K562 (cell line): ENCODE results near the gene KAT7. TPM values are rescaled to one million over a fixed set of nuclear protein-coding genes. Genes with fewer than 3 reads are reported as not detected.

Experiments
- ATAC-seq: fragments of 200-7000 bp; cut with Tn5 transposase; 3 replicates; pipeline ENCODE4 v1.9.1; 2020; ENCODE audit warnings: moderate library complexity
- BruUV-seq: library from RNA; stranded (reverse); fragments of 400-500 nt; replicated peaks from 2 replicates; lab custom pipeline; 2021; lab: Mats Ljungman, UMichigan
- CTCF ChIA-PET: fragments of 300-600 bp; formaldehyde crosslinking; extraction: SDS; loops from one replicate; lab custom pipeline; 2021; ENCODE audit warnings: low intra/inter-chr PET ratio; lab: Yijun Ruan, JAX
- POLR2A ChIA-PET: fragments of 300-600, 350-650 bp; sonication (Branson Sonifier 250); formaldehyde crosslinking; extraction: SDS; loops from one replicate; lab custom pipeline; 2021; ENCODE audit warnings: antibody characterized with exemption, inconsistent platforms; lab: Yijun Ruan, JAX
- DNase-seq, 4 experiments: peaks; one replicate each; pipeline versions ENCODE4 v3.0.0 to v3.0.0-alpha.2; 2011 to 2018; ENCODE audit warnings: low spot score in 3 of 4, mixed read lengths in 3 of 4; ENCODE audit errors: extremely low read depth in 1 of 4
- FAIRE-seq: peaks from 2 replicates; lab custom pipeline; 2011; peaks lifted over from hg19 to GRCh38; lab: Jason Lieb, UNC
- H2AFZ ChIP-seq: 2 replicates; pipeline ENCODE4 v1.6.0; 2011; ENCODE audit warnings: low read depth, low read length, control low read depth, inconsistent platforms
- H3K27ac ChIP-seq: fragments of 200-600 bp; 3 replicates; pipeline ENCODE4 v1.8.0; 2011; ENCODE audit warnings: low read depth, mild to moderate bottlenecking, control low read depth, inconsistent platforms, low read length, moderate library complexity, mixed read lengths; ENCODE audit errors: extremely low read depth
- H3K27me3 ChIP-seq, 2 experiments: fragments of 300-600 bp in 1 of 2; 2 replicates in 1 of 2; 3 replicates in 1 of 2; pipeline versions ENCODE4 v1.6.0 to v1.8.0; 2011; ENCODE audit warnings: inconsistent platforms in 2 of 2, low read length in 2 of 2, mild to moderate bottlenecking in 1 of 2, mixed read lengths in 1 of 2, moderate library complexity in 1 of 2; ENCODE audit not compliant: control insufficient read depth in 2 of 2, insufficient read depth in 2 of 2
- H3K36me3 ChIP-seq: fragments of 300-600 bp; 3 replicates; pipeline ENCODE4 v1.8.0; 2011; ENCODE audit warnings: mild to moderate bottlenecking, low read length, inconsistent platforms; ENCODE audit not compliant: control insufficient read depth, insufficient read depth
- H3K4me1 ChIP-seq, 2 experiments: fragments of 200-600 bp in 1 of 2; replicated peaks in 1 of 2; 2 replicates in 1 of 2; 3 replicates in 1 of 2; pipeline versions ENCODE4 v1.5.1 to v1.8.0; 2011; ENCODE audit warnings: inconsistent platforms in 2 of 2, low read length in 2 of 2, mild to moderate bottlenecking in 1 of 2, mixed read lengths in 1 of 2, moderate library complexity in 1 of 2; ENCODE audit not compliant: control insufficient read depth in 2 of 2, insufficient read depth in 2 of 2
- H3K4me2 ChIP-seq: 2 replicates; pipeline ENCODE4 v1.6.1; 2011; ENCODE audit warnings: low read length, control low read depth, inconsistent platforms, mixed read lengths; ENCODE audit not compliant: insufficient read depth
- H3K4me3 ChIP-seq: fragments of 200-600 bp; sonication (generic), shearing (Covaris generic); 2 replicates; pipeline ENCODE4 v1.5.1; 2016; ENCODE audit warnings: control low read depth, inconsistent platforms
- H3K79me2 ChIP-seq: fragments of 200-600 bp; 3 replicates; pipeline ENCODE4 v1.8.0; 2011; ENCODE audit warnings: low read length, inconsistent platforms; ENCODE audit not compliant: control insufficient read depth, insufficient read depth
- H3K9ac ChIP-seq, 2 experiments: 2 replicates each; pipeline versions ENCODE4 v1.6.0 to v1.6.1; 2011; ENCODE audit warnings: low read depth in 2 of 2, low read length in 2 of 2, control low read depth in 1 of 2, inconsistent platforms in 1 of 2, mild to moderate bottlenecking in 1 of 2, mixed read lengths in 1 of 2; ENCODE audit not compliant: insufficient read depth in 1 of 2
- H3K9me1 ChIP-seq: one replicate; pipeline ENCODE4 v1.6.0; 2011; ENCODE audit warnings: inconsistent platforms, mild to moderate bottlenecking, low read length, moderate library complexity; ENCODE audit not compliant: control insufficient read depth, insufficient read depth
- H3K9me3 ChIP-seq: replicated peaks from 2 replicates; pipeline ENCODE4 v1.5.1; 2011; ENCODE audit warnings: low read depth, low read length, inconsistent platforms; ENCODE audit not compliant: control insufficient read depth, insufficient read depth
- H4K20me1 ChIP-seq: replicated peaks from 2 replicates; pipeline ENCODE4 v1.6.1; 2011; ENCODE audit warnings: low read length, inconsistent platforms, mixed read lengths; ENCODE audit not compliant: control insufficient read depth, insufficient read depth
- ZBTB33 ChIP-seq: sonication (generic); formaldehyde crosslinking; IDR thresholded peaks from 2 replicates; pipeline ENCODE4 v1.8.1; 2023; ENCODE audit warnings: mild to moderate bottlenecking, missing genetic modification reagents
- WGBS: fragments of 100-300 bp; shearing (Covaris generic); methylation state at CpG from one replicate; pipeline ENCODE4 v1.1.6; 2016; ENCODE audit warnings: low coverage, mixed read lengths; ENCODE audit not compliant: insufficient coverage; ENCODE audit errors: missing lambda C conversion rate; 5-methylcytosine and 5-hydroxymethylcytosine counted together
- in situ Hi-C: fragments of 300-500 bp; cut with MboI; formaldehyde crosslinking; loops from 4 replicates; pipeline ENCODE4 v1.15.0; 2018; ENCODE audit warnings: inconsistent platforms, mixed read lengths
- intact Hi-C: fragments of 100-400 bp; cut with micrococcal nuclease; formaldehyde crosslinking; loops from 2 replicates; pipeline ENCODE4 v1.14.2; 2022
- polyA plus RNA-seq, 8 experiments: library from polyadenylated mRNA; depleted of rRNA in 4 of 8; stranded (reverse) in 5 of 8; unstranded in 3 of 8; fragments of >200 nt; fragmentation: Nextera tagmentation in 2 of 8; fragmentation: Illumina TruSeq in 1 of 8; extraction: Ambion mirVana in 2 of 8; extraction: Trizol in 1 of 8; gene quantifications; 2 replicates each; pipeline versions ENCODE4 v1.2.1 to v1.2.3, GENCODE V29; 2011 to 2014; ENCODE audit warnings: inconsistent platforms in 1 of 8, missing spikeins in 1 of 8
- total RNA-seq, 7 experiments: library from RNA; depleted of rRNA in 6 of 7; stranded (reverse); fragments of >200 nt in 6 of 7; fragmentation: Illumina TruSeq in 2 of 7; extraction: Trizol in 2 of 7; gene quantifications; 2 replicates each; pipeline versions ENCODE4 v1.2.1 to v1.2.3, GENCODE V29; 2011 to 2021; ENCODE audit warnings: low replicate concordance in 1 of 7
- TF ChIP-seq, protein P1 (sequence below), 3 experiments: fragments of 200-800 bp in 1 of 3; fragments of 250-450 bp in 1 of 3; fragments of 450-650 bp in 1 of 3; sonication (Bioruptor Pico) in 1 of 3; sonication (Bioruptor generic) in 1 of 3; formaldehyde crosslinking in 1 of 3; IDR thresholded peaks; 2 replicates each; pipeline versions ENCODE4 v1.6.1 to v1.8.0; 2016 to 2022; ENCODE audit warnings: mild to moderate bottlenecking in 2 of 3, missing genetic modification characterization in 2 of 3, missing compliant biosample characterization in 1 of 3, moderate library complexity in 1 of 3

KAT7 gene
- total and polyA plus RNA-seq, 9 of the 15 experiments (the other 6 are each of a cell fraction or from before 2014, with no cell fraction given), result 10.8 to 57.3 (median 34.8) TPM

DNA sequence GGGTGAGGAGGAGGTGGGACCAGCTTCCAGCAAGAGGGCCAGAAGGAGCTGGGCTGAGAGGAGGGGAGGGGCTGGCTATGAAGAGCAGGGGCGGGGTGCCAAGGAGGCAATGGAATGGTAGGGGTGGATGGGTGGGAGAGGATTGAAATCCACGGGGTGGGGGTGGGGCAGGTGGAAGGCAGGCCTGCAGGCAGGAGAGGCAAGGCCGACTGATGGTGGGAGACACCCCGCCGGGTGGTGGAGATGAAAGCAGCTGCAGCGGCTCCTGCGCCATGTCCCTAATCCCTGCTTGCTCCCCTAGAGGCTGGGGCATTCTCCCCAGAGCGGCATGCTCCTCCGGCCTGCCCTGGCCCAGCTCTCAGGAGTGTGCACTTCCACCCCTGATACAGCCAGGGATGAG, 87.2 kb downstream of the KAT7 start:
- Histone ChIP-seq H4K20me1 (peaks cover 4% of the 10 kb centered on the region; the same call in 1 of the 2 replicates), H3K27me3 (peaks cover 5 to 32% of the 10 kb centered on the region in 2 experiments; a peak in 3 of 5 replicates), H3K4me2 (no peak overlapping the region), H3K36me3 (no peaks in the 10 kb centered on the region), H3K9ac (0 out of 4 replicates have a peak overlapping the region, but pooled peaks of 1 of the 2 experiments have one; percentile 26), H3K27ac (no peak overlapping the region), H3K4me1 (peaks cover 13 to 18% of the 10 kb centered on the region in 2 experiments), H3K9me1 (no peaks in the 10 kb centered on the region), H3K79me2 (no peaks in the 10 kb centered on the region), H3K9me3 (no peaks in the 10 kb centered on the region), H3K4me3 (no peak overlapping the region), H2AFZ (no peak overlapping the region)
- POLR2A ChIA-PET, result interaction anchor here (0.6 to 1.2 kb wide), 4 partner anchors 10 to 75 kb away, joined by 3 to 4 read pairs (median 4); no protein-coding TSS in a partner anchor
- WGBS, result 5% methylated on average over 7 of the region's 9 CpGs
- in situ Hi-C loops, result no loop called here
- CTCF ChIA-PET, result no interaction called here
- intact Hi-C loops, result no loop called here
- BruUV-seq, result no TSS peak
- ATAC-seq (no peak), DNase-seq (no peak), FAIRE-seq (no peak)
- TF ChIP-seq, protein P1, sequence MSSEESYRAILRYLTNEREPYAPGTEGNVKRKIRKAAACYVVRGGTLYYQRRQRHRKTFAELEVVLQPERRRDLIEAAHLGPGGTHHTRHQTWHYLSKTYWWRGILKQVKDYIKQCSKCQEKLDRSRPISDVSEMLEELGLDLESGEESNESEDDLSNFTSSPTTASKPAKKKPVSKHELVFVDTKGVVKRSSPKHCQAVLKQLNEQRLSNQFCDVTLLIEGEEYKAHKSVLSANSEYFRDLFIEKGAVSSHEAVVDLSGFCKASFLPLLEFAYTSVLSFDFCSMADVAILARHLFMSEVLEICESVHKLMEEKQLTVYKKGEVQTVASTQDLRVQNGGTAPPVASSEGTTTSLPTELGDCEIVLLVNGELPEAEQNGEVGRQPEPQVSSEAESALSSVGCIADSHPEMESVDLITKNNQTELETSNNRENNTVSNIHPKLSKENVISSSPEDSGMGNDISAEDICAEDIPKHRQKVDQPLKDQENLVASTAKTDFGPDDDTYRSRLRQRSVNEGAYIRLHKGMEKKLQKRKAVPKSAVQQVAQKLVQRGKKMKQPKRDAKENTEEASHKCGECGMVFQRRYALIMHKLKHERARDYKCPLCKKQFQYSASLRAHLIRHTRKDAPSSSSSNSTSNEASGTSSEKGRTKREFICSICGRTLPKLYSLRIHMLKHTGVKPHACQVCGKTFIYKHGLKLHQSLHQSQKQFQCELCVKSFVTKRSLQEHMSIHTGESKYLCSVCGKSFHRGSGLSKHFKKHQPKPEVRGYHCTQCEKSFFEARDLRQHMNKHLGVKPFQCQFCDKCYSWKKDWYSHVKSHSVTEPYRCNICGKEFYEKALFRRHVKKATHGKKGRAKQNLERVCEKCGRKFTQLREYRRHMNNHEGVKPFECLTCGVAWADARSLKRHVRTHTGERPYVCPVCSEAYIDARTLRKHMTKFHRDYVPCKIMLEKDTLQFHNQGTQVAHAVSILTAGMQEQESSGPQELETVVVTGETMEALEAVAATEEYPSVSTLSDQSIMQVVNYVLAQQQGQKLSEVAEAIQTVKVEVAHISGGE (CRISPR knock-in tag; IDR thresholded peaks at IDR 0.05), result no peak
- 0 out of 2 replicates have a peak, but pooled peaks have one; percentile 12 for TF ChIP-seq ZBTB33 (CRISPR knock-in tag)
